Liver (tissue), 9 donors: ENCODE measurements around the gene CALCR. TPM values are rescaled to one million over a fixed set of nuclear protein-coding genes. Genes with fewer than 3 reads are reported as not detected.

Experiments
- DNase-seq: peaks from one replicate; pipeline ENCODE4 v3.0.0-alpha.2; 2017; ENCODE audit warnings: low spot score
- H3K27ac ChIP-seq, 2 donors: one replicate each; pipeline ENCODE4 v1.7.0; 2013; ENCODE audit warnings: inconsistent platforms in 2 of 2, low read length in 2 of 2, control low read depth in 1 of 2, low read depth in 1 of 2, mild to moderate bottlenecking in 1 of 2
- H3K27me3 ChIP-seq, 4 donors: one replicate each; pipeline versions ENCODE4 v1.6.1 to v1.7.0; 2013; ENCODE audit warnings: low read length in 3 of 4, inconsistent platforms in 1 of 4, mild to moderate bottlenecking in 1 of 4, moderate library complexity in 1 of 4; ENCODE audit not compliant: control insufficient read depth in 4 of 4, insufficient read depth in 4 of 4
- H3K36me3 ChIP-seq, 4 donors: one replicate each; pipeline versions ENCODE4 v1.6.1 to v1.7.0; 2013; ENCODE audit warnings: low read length in 3 of 4, mild to moderate bottlenecking in 3 of 4, low read depth in 1 of 4, moderate library complexity in 1 of 4; ENCODE audit not compliant: control insufficient read depth in 4 of 4, insufficient read depth in 3 of 4
- H3K4me1 ChIP-seq, 4 donors: one replicate each; pipeline versions ENCODE4 v1.6.1 to v1.7.0; 2013; ENCODE audit warnings: low read length in 3 of 4, mild to moderate bottlenecking in 3 of 4, moderate library complexity in 1 of 4; ENCODE audit not compliant: control insufficient read depth in 4 of 4, insufficient read depth in 4 of 4
- H3K4me3 ChIP-seq, 3 donors: one replicate each; pipeline versions ENCODE4 v1.6.1 to v1.7.0; 2013; ENCODE audit warnings: low read length in 3 of 3, control low read depth in 1 of 3, low read depth in 1 of 3, mild to moderate bottlenecking in 1 of 3
- H3K9ac ChIP-seq, 2 donors: one replicate each; pipeline ENCODE4 v1.7.0; 2013; ENCODE audit warnings: low read length in 2 of 2, mild to moderate bottlenecking in 2 of 2, moderate library complexity in 2 of 2, control low read depth in 1 of 2, low read depth in 1 of 2
- H3K9me3 ChIP-seq, 4 donors: one replicate each; pipeline versions ENCODE4 v1.6.1 to v1.7.0; 2013; ENCODE audit warnings: low read length in 3 of 4; ENCODE audit not compliant: control insufficient read depth in 4 of 4
- EGR1 ChIP-seq, 2 donors: IDR thresholded peaks; 2 replicates each; pipeline ENCODE4 v1.6.1; 2016 to 2018; ENCODE audit warnings: antibody characterized with exemption in 2 of 2, low read depth in 2 of 2
- FOXA1 ChIP-seq: IDR thresholded peaks from 2 replicates; pipeline ENCODE4 v1.6.1; 2016; ENCODE audit warnings: antibody characterized with exemption
- FOXA2 ChIP-seq: IDR thresholded peaks from 2 replicates; pipeline ENCODE4 v1.6.1; 2016; ENCODE audit warnings: antibody characterized with exemption
- GABPA ChIP-seq, 2 donors: IDR thresholded peaks in 1 of 2; conservative IDR thresholded peaks in 1 of 2; 2 replicates each; pipeline ENCODE4 v1.6.1; 2016; ENCODE audit warnings: antibody characterized with exemption in 2 of 2, mild to moderate bottlenecking in 1 of 2, moderate library complexity in 1 of 2
- HNF4A ChIP-seq, 2 donors: conservative IDR thresholded peaks; 2 replicates each; pipeline ENCODE4 v1.6.1; 2016; ENCODE audit warnings: antibody characterized with exemption in 2 of 2, mild to moderate bottlenecking in 2 of 2
- HNF4G ChIP-seq: IDR thresholded peaks from 2 replicates; pipeline ENCODE4 v1.6.1; 2016; ENCODE audit warnings: antibody characterized with exemption
- JUND ChIP-seq, 2 donors: IDR thresholded peaks; 2 replicates each; pipeline ENCODE4 v1.6.1; 2016; ENCODE audit warnings: antibody characterized with exemption in 2 of 2
- NR2F2 ChIP-seq: IDR thresholded peaks from 2 replicates; pipeline ENCODE4 v1.6.1; 2016; ENCODE audit warnings: antibody characterized with exemption
- RAD21 ChIP-seq, 2 donors: IDR thresholded peaks; 2 replicates each; pipeline ENCODE4 v1.6.1; 2016; ENCODE audit warnings: antibody characterized with exemption in 2 of 2, mild to moderate bottlenecking in 2 of 2
- RXRA ChIP-seq, 2 donors: IDR thresholded peaks; 2 replicates each; pipeline ENCODE4 v1.6.1; 2017 to 2018; ENCODE audit warnings: antibody characterized with exemption in 2 of 2, mild to moderate bottlenecking in 1 of 2
- SP1 ChIP-seq: IDR thresholded peaks from 2 replicates; pipeline ENCODE4 v1.6.1; 2018; ENCODE audit warnings: antibody characterized with exemption, mild to moderate bottlenecking
- TAF1 ChIP-seq: conservative IDR thresholded peaks from 2 replicates; pipeline ENCODE4 v1.6.1; 2016; ENCODE audit warnings: antibody characterized with exemption, mild to moderate bottlenecking
- WGBS: extraction: QIAGEN DNeasy Blood & Tissue Kit; methylation state at CpG from one replicate; pipeline ENCODE4 v1.1.7; 2013; 5-methylcytosine and 5-hydroxymethylcytosine counted together
- polyA plus RNA-seq, 2 donors: library from polyadenylated mRNA; stranded (reverse) in 1 of 2; unstranded in 1 of 2; fragments of 200-250 nt in 1 of 2; fragments of >200 nt in 1 of 2; fragmentation: Nextera tagmentation in 1 of 2; extraction: Ambion mirVana in 1 of 2; gene quantifications; one replicate each; pipeline versions ENCODE4 v1.2.1 to v1.2.3, GENCODE V29; 2013 to 2015
- total RNA-seq, 2 donors: library from RNA; depleted of rRNA; stranded (reverse); fragments of >200 nt; gene quantifications; one replicate each; pipeline ENCODE4 v1.2.3, GENCODE V29; 2014
- TF ChIP-seq, protein P1 (sequence below): IDR thresholded peaks from 2 replicates; pipeline ENCODE4 v1.6.1; 2016; ENCODE audit warnings: antibody characterized with exemption
- TF ChIP-seq, protein P2 (sequence below): fragments of 150-350 bp; IDR thresholded peaks from 2 replicates; pipeline ENCODE4 v1.5.1; 2017; ENCODE audit warnings: improper control_type of control experiment, low read depth, low read length; ENCODE audit not compliant: missing input control
- TF ChIP-seq, protein P3 (sequence below): IDR thresholded peaks from 2 replicates; pipeline ENCODE4 v1.6.1; 2016; ENCODE audit warnings: antibody characterized with exemption
- TF ChIP-seq, protein P4 (sequence below): IDR thresholded peaks from 2 replicates; pipeline ENCODE4 v1.6.1; 2016; ENCODE audit warnings: antibody characterized with exemption
- donor health status: healthy.
- donor health status: healthy.
- donor health status: healthy.
- donor health status: healthy.
- donor health status: healthy.

Gene CALCR
- total and polyA plus RNA-seq, 4 donors = 0.19 TPM; not detected in 3

DNA sequence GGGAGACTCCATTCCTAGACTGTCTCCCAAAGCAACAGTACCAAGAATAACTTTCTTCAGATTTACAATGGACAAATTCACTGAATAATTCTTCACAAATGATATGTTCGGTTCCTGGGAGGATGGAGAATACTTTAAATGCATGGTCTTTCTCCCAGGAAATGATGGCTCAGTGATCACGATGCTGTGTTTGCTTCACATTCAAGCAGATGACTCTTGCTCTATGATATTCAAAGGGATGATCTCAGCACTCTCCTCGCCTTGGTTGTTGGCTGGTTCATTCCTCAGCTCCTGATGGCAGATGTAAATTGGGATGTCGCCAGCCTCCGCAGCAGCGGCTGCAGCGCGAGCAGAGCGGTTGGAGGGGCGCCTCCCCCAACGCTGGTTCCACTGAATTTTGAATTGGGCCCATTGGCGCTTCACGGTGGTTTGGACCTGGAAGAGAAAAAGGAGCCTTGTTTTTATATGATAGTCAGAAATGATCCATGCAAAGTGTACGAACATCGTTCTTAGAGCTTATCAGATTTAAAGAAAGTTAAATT, 148.3 kb downstream of the CALCR start:
- H3K9me3 ChIP-seq = no peaks in the 10 kb centered on the region
- no peaks in the 10 kb centered on the region for H3K4me1 ChIP-seq
- H3K27me3 ChIP-seq = no peaks in the 10 kb centered on the region
- DNase-seq = no peak
- no peaks in the 10 kb centered on the region for H3K36me3 ChIP-seq
- H3K4me3 ChIP-seq = no peak overlapping the region
- WGBS = 84% methylated on average over 15 of the region's 15 CpGs
- H3K9ac ChIP-seq = no peak overlapping the region
- TF ChIP-seq FOXA1 (no peak), HNF4A (conservative IDR thresholded peaks at IDR 0.05) (no peak), SP1 (no peak), RAD21 (IDR thresholded peaks at IDR 0.05) (no peak), RXRA (IDR thresholded peaks at IDR 0.05) (no peak), GABPA (IDR thresholded peaks at IDR 0.05 in 1 of 2, conservative IDR thresholded peaks at IDR 0.05 in 1 of 2) (no peak), JUND (IDR thresholded peaks at IDR 0.05) (no peak), HNF4G (no peak), EGR1 (IDR thresholded peaks at IDR 0.05; ENCODE audit: low read depth in 2 of 2) (no peak), FOXA2 (no peak), NR2F2 (no peak), TAF1 (no peak)
- TF ChIP-seq, protein P1, sequence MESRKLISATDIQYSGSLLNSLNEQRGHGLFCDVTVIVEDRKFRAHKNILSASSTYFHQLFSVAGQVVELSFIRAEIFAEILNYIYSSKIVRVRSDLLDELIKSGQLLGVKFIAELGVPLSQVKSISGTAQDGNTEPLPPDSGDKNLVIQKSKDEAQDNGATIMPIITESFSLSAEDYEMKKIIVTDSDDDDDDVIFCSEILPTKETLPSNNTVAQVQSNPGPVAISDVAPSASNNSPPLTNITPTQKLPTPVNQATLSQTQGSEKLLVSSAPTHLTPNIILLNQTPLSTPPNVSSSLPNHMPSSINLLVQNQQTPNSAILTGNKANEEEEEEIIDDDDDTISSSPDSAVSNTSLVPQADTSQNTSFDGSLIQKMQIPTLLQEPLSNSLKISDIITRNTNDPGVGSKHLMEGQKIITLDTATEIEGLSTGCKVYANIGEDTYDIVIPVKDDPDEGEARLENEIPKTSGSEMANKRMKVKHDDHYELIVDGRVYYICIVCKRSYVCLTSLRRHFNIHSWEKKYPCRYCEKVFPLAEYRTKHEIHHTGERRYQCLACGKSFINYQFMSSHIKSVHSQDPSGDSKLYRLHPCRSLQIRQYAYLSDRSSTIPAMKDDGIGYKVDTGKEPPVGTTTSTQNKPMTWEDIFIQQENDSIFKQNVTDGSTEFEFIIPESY = no peak
- TF ChIP-seq, protein P2, sequence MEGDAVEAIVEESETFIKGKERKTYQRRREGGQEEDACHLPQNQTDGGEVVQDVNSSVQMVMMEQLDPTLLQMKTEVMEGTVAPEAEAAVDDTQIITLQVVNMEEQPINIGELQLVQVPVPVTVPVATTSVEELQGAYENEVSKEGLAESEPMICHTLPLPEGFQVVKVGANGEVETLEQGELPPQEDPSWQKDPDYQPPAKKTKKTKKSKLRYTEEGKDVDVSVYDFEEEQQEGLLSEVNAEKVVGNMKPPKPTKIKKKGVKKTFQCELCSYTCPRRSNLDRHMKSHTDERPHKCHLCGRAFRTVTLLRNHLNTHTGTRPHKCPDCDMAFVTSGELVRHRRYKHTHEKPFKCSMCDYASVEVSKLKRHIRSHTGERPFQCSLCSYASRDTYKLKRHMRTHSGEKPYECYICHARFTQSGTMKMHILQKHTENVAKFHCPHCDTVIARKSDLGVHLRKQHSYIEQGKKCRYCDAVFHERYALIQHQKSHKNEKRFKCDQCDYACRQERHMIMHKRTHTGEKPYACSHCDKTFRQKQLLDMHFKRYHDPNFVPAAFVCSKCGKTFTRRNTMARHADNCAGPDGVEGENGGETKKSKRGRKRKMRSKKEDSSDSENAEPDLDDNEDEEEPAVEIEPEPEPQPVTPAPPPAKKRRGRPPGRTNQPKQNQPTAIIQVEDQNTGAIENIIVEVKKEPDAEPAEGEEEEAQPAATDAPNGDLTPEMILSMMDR = no peak
- no peak overlapping the region for H3K27ac ChIP-seq

DNA sequence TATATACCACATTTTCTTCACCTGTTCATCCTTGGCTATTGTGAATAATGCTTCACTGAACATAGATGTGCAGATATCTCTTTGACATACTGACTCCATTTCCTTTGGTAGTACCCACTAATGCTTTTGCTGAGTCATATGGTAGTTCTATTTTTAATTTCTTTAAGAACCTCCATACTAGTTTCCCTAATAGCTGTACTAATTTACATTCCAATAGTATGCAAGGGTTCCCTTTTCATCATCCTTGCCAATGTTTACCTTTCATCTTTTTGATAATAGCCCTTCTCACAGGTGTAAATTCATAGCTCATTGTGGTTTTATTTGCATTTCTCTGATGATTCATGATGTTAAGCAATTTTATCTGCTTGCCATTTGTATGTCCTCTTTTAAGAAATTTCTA, 159.9 kb downstream of the CALCR start:
- Histone ChIP-seq H3K9ac (no peak overlapping the region), H3K9me3 (no peaks in the 10 kb centered on the region), H3K4me3 (no peak overlapping the region), H3K27me3 (peaks cover 0 to 7% (median 0%) of the 10 kb centered on the region in 4 donors), H3K27ac (no peak overlapping the region), H3K36me3 (no peaks in the 10 kb centered on the region), H3K4me1 (no peaks in the 10 kb centered on the region)
- TF ChIP-seq, protein P3, sequence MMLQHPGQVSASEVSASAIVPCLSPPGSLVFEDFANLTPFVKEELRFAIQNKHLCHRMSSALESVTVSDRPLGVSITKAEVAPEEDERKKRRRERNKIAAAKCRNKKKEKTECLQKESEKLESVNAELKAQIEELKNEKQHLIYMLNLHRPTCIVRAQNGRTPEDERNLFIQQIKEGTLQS = no peak
- TF ChIP-seq EGR1 (IDR thresholded peaks at IDR 0.05; ENCODE audit: low read depth in 2 of 2) (no peak), GABPA (IDR thresholded peaks at IDR 0.05 in 1 of 2, conservative IDR thresholded peaks at IDR 0.05 in 1 of 2) (no peak), HNF4A (conservative IDR thresholded peaks at IDR 0.05) (no peak), NR2F2 (no peak), RAD21 (IDR thresholded peaks at IDR 0.05) (no peak)
- TF ChIP-seq, protein P4, sequence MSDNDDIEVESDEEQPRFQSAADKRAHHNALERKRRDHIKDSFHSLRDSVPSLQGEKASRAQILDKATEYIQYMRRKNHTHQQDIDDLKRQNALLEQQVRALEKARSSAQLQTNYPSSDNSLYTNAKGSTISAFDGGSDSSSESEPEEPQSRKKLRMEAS = no peak
- DNase-seq = no peak
